ENCODE results near the gene ALOX12B. TPM values are rescaled to one million over a fixed set of nuclear protein-coding genes. Genes with fewer than 3 reads are reported as not detected.

The ALOX12B gene
- total RNA-seq, 1 donor: not detected

DNA sequence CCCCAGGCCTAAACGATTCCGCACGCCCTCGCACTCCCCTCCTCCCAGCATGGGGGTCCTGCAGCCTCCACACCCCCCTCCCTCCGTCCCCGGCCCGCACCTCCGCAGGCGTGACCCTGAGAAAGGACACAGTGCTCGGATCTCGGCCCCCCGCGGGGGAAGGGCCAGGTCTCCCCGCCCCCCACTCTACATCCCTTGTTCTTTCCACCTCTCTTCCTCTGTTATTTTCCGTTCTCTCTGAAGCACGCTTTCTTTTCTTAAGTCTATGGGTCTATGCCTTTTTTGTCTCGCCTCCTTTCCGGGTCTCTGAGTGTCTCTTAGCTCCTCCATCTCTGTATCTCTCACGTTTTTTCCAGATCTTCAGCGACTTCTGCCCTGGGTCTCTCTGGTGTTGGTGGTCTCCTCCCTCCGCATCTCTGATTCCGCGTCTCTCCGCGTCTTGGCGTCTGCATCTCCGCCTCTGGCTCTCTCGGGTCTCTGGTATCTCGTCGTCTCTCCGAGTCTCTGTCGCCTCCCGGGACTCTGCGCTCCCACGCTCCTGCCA lies 38.5 kb upstream of the ALOX12B start:
- H3K4me3 ChIP-seq (ENCODE audit: low read depth, low read length): peak overlapping the region; percentile 72
- peak; percentile 18 for DNase-seq (ENCODE audit: low read depth)
- TF ChIP-seq, protein P1, sequence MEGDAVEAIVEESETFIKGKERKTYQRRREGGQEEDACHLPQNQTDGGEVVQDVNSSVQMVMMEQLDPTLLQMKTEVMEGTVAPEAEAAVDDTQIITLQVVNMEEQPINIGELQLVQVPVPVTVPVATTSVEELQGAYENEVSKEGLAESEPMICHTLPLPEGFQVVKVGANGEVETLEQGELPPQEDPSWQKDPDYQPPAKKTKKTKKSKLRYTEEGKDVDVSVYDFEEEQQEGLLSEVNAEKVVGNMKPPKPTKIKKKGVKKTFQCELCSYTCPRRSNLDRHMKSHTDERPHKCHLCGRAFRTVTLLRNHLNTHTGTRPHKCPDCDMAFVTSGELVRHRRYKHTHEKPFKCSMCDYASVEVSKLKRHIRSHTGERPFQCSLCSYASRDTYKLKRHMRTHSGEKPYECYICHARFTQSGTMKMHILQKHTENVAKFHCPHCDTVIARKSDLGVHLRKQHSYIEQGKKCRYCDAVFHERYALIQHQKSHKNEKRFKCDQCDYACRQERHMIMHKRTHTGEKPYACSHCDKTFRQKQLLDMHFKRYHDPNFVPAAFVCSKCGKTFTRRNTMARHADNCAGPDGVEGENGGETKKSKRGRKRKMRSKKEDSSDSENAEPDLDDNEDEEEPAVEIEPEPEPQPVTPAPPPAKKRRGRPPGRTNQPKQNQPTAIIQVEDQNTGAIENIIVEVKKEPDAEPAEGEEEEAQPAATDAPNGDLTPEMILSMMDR (IDR thresholded peaks at IDR 0.05; ENCODE audit: insufficient read depth, low read length): no peak

DNA sequence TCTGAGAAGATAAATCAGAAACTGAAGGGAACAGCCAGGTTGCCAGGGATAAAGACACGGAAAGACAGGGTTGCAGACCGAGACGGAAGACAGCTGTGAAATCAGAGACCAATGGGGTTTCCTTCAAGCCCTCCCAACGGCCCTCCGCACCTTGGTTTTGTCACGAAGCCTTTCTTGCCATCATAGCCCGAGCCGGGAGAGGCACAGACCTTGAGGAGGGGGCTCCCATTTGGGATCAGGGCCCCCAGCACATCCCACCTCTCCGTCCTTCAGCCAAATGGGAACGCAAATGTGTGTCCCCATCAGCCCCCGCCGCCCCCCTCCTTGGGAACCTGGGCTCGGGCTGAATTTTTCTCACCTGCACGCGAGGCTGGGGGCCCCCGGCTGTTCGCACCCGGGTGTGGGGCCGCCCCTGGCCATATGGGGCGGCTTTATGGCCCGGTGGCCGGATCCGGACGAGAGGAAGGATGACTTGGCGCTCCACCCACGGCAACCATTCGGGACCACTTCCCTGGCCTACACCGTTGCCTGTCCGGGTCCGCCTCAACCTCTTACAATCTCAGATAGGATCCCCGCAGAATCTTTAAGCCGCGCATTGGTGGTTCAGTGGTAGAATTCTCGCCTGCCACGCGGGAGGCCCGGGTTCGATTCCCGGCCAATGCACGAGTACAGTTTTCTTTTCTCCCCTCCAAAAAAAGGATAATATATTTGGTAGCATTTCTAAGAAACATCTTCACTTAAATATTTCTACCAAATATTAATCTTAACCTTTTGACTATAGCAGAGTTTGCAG lies 37.8 kb upstream of the ALOX12B start:
- H3K4me3 ChIP-seq (ENCODE audit: low read depth, low read length): peak overlapping the region; percentile 72
- peak; percentile 71 for DNase-seq (ENCODE audit: low read depth)
- TF ChIP-seq, protein P1 (IDR thresholded peaks at IDR 0.05; ENCODE audit: insufficient read depth, low read length): no peak

DNA sequence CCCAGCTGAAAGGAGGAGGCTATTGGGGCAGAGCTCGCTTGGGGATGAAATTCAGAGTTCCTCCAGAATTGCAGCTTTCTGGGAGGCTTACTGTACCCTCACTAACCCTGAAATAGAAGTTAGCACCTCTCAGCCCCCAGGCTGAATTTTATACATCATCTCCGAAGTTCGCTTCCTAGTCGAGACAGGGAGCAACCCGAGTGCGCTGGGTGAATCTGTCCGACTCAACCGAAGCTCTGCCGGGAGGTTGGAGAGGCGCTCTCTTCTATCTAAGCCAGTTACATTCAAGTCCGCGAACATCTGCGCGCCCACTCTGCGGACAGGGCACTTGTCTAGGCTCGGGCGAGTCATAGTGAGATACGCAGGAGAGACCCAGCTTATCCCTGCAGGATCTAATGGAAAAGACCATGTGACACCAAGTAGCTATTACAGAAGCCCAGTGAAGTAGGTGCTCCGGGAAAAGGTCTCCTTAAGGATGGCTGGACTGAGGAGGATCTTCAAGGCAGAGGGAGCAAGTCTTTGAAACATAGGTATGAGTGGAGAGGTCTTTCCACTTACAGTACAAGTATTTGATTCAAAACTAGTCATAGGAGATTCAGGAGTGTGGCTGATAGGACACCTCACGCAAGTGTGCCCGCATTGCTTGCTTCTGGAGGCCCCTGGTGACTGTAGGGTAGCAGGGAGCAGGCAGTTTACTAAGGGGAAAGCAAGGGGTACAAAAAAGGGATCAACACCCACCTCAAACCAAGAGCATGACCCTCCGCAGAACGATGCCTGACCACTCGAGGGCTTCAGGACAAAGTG lies 37.0 kb upstream of the ALOX12B start:
- H3K4me3 ChIP-seq (ENCODE audit: low read depth, low read length): peak overlapping the region; percentile 71
- TF ChIP-seq, protein P1 (IDR thresholded peaks at IDR 0.05; ENCODE audit: insufficient read depth, low read length): no peak
- peak; percentile 33 for DNase-seq (ENCODE audit: low read depth)

DNA sequence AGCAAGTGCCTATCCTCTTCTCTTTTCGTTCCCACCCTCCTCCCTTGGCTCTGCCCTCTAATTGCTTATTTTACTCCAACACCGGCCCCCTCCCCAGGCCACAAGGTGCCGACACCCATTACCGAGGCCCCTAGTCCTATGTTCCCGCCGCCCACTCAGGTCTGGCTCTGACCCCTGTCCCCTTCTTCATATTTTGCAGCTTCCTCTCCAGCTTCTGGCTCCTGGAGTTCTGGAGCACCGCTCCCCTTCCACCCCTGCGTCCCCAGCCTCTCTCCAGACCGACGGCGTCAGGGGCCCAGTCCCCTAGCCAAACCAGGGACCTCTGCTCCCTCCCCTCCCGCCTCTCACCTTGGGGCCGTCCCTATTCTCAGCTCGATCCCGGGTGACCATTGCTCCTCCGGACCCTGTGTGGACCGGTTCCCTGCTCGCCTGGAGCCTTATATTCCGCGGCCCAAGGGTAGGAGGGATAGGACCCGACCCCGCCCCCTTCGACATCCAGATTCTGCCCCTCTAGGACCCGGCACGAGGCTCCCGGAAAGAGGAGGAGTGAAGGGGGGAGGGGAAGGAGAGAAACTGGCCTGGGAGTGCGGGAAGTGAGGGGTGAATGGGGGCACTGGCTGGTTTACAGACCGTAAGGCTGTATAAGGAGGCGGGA lies 36.3 kb upstream of the ALOX12B start, which contains the start of gene HES7:
Gene HES7, minus strand, starts transcription at position 412 of the 655 bp plus-strand sequence. Its CDS starts 22 bp downstream, at position 390.
- no peak for DNase-seq (ENCODE audit: low read depth)
- peak within 1 kb of the TSS; percentile 71 for H3K4me3 ChIP-seq (ENCODE audit: low read depth, low read length)
- TF ChIP-seq, protein P1 (IDR thresholded peaks at IDR 0.05; ENCODE audit: insufficient read depth, low read length): no peak

DNA sequence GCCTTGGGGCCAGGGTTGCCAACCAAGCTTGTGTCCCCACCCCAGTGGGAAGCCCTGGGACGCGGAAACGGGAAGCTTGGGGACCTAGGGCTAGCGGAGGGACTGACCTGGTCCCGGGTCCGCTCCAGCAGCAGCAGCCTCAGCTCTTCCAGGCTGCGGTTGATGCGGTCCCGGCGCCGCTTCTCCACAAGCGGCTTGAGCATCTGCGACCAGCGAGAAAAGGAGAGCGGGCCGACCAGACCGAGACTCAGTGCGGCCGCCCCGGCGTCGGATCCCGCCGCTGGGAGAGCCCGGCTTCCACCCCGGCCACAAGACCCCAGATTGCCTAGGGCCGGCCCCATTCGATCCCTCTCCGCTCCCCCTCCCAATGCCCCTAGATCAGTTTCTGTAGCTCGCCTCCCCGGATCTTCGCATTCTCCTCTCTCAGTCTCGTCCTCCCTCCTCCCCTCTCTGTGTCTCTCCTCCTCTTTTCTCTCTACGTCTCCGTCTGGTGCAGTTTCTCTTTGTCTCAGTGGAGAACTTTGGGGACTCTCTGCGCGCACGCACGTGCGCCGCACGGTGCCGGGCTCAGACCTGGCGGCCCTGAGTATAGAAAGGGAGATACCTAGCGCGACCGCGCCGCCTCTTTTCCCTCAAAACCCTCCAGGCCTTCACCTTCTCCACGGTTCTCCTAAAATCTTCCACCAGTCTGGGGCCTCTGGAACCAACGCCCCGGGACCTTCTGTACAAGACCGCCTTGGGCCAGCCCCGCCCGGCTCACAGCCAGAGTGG lies 35.6 kb upstream of the ALOX12B start:
- TF ChIP-seq, protein P1 (IDR thresholded peaks at IDR 0.05; ENCODE audit: insufficient read depth, low read length): no peak
- H3K4me3 ChIP-seq (ENCODE audit: low read depth, low read length): peak overlapping the region; percentile 71
- peak; percentile 34 for DNase-seq (ENCODE audit: low read depth)
